Ovary (tissue), 9 donors: ENCODE results near the gene MPPED1. TPM values are rescaled to one million over a fixed set of nuclear protein-coding genes. Genes with fewer than 3 reads are reported as not detected.

Source experiments
- DNase-seq, 5 donors: peaks; one replicate each; pipeline ENCODE4 v3.0.0-alpha.2; 2019 to 2020
- H3K27ac ChIP-seq, 2 donors: fragments of 200-600 bp; one replicate each; pipeline versions ENCODE4 v1.5.1 to v1.8.0; 2019 to 2022
- H3K27me3 ChIP-seq: fragments of 200-600 bp; one replicate; pipeline ENCODE4 v1.8.0; 2022
- H3K36me3 ChIP-seq: fragments of 200-600 bp; sonication (generic); one replicate; pipeline ENCODE4 v1.5.1; 2019
- H3K4me1 ChIP-seq: one replicate; pipeline ENCODE4 v1.8.1; 2013; ENCODE audit warnings: mild to moderate bottlenecking, moderate library complexity; ENCODE audit not compliant: insufficient read depth
- H3K4me3 ChIP-seq: fragments of 200-600 bp; sonication (generic); one replicate; pipeline ENCODE4 v1.5.1; 2017
- H3K9me3 ChIP-seq, 2 donors: fragments of 200-600 bp in 1 of 2; sonication (generic) in 1 of 2; one replicate each; pipeline versions ENCODE4 v1.5.1 to v1.8.1; 2013 to 2019; ENCODE audit warnings: mild to moderate bottlenecking in 1 of 2, moderate library complexity in 1 of 2
- EP300 ChIP-seq: sonication (generic); formaldehyde crosslinking; IDR thresholded peaks from one replicate; pipeline ENCODE4 v1.6.1; 2017; ENCODE audit warnings: antibody characterized with exemption
- POLR2A ChIP-seq: fragments of 450-650 bp; IDR thresholded peaks from one replicate; pipeline ENCODE4 v1.6.1; 2017; ENCODE audit warnings: antibody characterized with exemption, mild to moderate bottlenecking, moderate library complexity
- WGBS, 3 donors: extraction: QIAGEN DNeasy Blood & Tissue Kit in 1 of 3; methylation state at CpG; one replicate each; pipeline versions ENCODE4 v1.1.5 to v1.1.7; 2013 to 2017; 5-methylcytosine and 5-hydroxymethylcytosine counted together
- intact Hi-C, 4 donors: fragments of 100-400 bp; cut with DNase I; formaldehyde crosslinking; loops; one replicate each; pipeline versions ENCODE4 v1.11.0 to v1.15.1; 2022 to 2023
- polyA plus RNA-seq, 2 donors: library from polyadenylated mRNA; stranded (reverse); fragments of 200-250 nt in 1 of 2; fragments of 350-450 nt in 1 of 2; fragmentation: Illumina TruSeq in 1 of 2; extraction: RNeasy Lipid Tissue Mini Kit (QIAGEN cat#74804) in 1 of 2; gene quantifications; one replicate each; pipeline ENCODE4 v1.2.3, GENCODE V29; 2013 to 2014
- total RNA-seq, 7 donors: library from RNA; depleted of rRNA in 2 of 7; stranded (reverse); fragments of >200 nt in 2 of 7; fragmentation: NEBNext Ultra II Directional in 3 of 7; extraction: Animal tissue kit (Norgen Biotek cat#: 25700) in 3 of 7; gene quantifications; one replicate each; pipeline versions ENCODE4 v1.1.0 to v1.2.4, GENCODE V29; 2016 to 2023
- TF ChIP-seq, protein P1 (sequence below), 3 donors: fragments of 450-650 bp in 2 of 3; fragments of 200-600 bp in 1 of 3; IDR thresholded peaks; one replicate each; pipeline versions ENCODE4 v1.5.1 to v1.8.0; 2016 to 2022; ENCODE audit warnings: antibody characterized with exemption in 3 of 3, mild to moderate bottlenecking in 1 of 3
- donor health status: DM: no; HTN: no; CAD: no; lungs with moderate emphysema.
- donor health status: DM: no; HTN: no; CAD: no.
- donor health status: Bipolar disorder and iron deficiency.
- donor health status: DM: yes; HTN: yes; CAD: no.
- donor health status: DM: no; HTN: no; CAD: no.
- donor health status: DM: yes; HTN: yes; CAD: no.

The MPPED1 gene
- total and polyA plus RNA-seq, 9 donors, result 0.45 to 4.1 (median 2.1) TPM

DNA sequence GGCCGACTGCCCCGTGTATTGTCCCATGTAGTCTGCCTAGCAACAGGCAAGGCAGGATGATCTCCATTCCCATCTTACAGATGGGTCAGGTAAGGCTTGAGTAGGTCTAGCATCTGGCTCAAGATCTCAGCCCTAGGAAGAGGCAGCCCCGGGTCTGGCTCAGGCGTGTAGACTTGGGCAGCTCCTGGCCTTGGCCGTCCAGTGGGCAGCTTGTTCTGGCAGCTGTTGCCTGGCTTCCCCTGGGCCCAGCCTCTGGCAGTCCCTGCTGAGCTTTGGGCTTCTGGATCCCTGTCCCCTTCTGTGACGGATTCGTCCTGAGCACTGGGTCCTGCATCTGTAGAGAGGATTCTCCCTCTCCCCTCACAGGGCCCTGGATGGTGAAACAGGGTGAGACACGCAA lies 72.4 kb downstream of the MPPED1 start:
- intact Hi-C loops, result no loop called here
- Histone ChIP-seq H3K27me3 (no peaks in the 10 kb centered on the region), H3K4me3 (no peak overlapping the region), H3K36me3 (no peaks in the 10 kb centered on the region), H3K9me3 (no peaks in the 10 kb centered on the region), H3K27ac (no peak overlapping the region), H3K4me1 (peaks cover 9% of the 10 kb centered on the region)
- 87 to 95% (median 89%) methylated on average over 7 to 8 of the region's 8 CpGs for WGBS, 3 donors
- no peak for DNase-seq
- no peak for TF ChIP-seq POLR2A
- TF ChIP-seq, protein P1, sequence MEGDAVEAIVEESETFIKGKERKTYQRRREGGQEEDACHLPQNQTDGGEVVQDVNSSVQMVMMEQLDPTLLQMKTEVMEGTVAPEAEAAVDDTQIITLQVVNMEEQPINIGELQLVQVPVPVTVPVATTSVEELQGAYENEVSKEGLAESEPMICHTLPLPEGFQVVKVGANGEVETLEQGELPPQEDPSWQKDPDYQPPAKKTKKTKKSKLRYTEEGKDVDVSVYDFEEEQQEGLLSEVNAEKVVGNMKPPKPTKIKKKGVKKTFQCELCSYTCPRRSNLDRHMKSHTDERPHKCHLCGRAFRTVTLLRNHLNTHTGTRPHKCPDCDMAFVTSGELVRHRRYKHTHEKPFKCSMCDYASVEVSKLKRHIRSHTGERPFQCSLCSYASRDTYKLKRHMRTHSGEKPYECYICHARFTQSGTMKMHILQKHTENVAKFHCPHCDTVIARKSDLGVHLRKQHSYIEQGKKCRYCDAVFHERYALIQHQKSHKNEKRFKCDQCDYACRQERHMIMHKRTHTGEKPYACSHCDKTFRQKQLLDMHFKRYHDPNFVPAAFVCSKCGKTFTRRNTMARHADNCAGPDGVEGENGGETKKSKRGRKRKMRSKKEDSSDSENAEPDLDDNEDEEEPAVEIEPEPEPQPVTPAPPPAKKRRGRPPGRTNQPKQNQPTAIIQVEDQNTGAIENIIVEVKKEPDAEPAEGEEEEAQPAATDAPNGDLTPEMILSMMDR (IDR thresholded peaks at IDR 0.05), result no peak
- TF ChIP-seq EP300, result no peak

GRCh38 chr22:43485502-43486089 lies 73.8 kb downstream of the MPPED1 start:
- DNase-seq, result no peak
- H3K4me1 ChIP-seq, result peaks cover 9% of the 10 kb centered on the region
- H3K27ac ChIP-seq, result no peak overlapping the region
- H3K4me3 ChIP-seq, result no peak overlapping the region
- H3K36me3 ChIP-seq, result no peaks in the 10 kb centered on the region
- no peaks in the 10 kb centered on the region for H3K27me3 ChIP-seq
- 82 to 90% (median 83%) methylated on average over 20 of the region's 20 CpGs for WGBS, 3 donors
- no peaks in the 10 kb centered on the region for H3K9me3 ChIP-seq
- intact Hi-C loops, result no loop called here
- TF ChIP-seq, protein P1 (IDR thresholded peaks at IDR 0.05), result no peak
- no peak for TF ChIP-seq EP300
- no peak for TF ChIP-seq POLR2A

DNA sequence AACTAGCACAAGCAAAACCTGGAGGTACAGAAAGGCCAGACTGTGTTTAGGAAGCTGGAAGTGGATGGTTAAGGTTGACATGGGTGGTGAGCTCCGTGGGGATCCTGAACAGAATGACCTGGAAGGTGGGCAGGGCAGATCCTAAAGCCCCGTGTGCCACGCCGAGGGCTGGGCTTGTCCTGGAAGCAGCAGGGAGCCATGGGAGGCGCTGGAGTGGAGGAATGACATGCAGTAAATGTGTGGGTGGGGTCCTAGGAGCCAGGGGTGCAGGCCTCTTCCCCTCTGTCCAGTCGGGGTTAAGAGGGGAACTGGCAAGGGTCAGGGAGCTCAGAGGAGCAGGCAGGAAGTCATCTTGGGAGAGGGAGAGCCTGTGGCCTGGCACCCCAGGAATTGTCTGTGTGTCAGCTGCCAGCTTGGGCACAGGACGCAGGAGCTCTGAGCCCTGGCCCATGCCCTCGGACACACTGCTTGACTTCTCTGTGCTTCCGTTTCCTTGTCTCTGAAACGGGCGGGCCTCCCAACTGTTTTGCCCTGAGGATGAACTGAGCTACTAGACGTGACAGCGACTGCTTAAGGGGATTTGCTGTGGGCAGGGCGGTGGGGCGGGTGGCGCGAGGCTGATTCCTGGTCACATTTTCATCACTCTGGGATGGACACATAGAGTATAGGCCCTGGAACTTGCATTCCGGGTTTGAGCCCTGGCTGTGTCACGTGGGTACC lies 75.7 kb downstream of the MPPED1 start:
- WGBS, 3 donors, result 78 to 87% (median 79%) methylated on average over 19 of the region's 19 CpGs
- no peak overlapping the region for H3K4me3 ChIP-seq
- DNase-seq, result no peak
- H3K27ac ChIP-seq, result no peak overlapping the region
- no peaks in the 10 kb centered on the region for H3K9me3 ChIP-seq
- no peaks in the 10 kb centered on the region for H3K36me3 ChIP-seq
- H3K4me1 ChIP-seq, result peaks cover 4% of the 10 kb centered on the region
- intact Hi-C loops, result no loop called here
- TF ChIP-seq, protein P1 (IDR thresholded peaks at IDR 0.05), result no peak
- no peak for TF ChIP-seq POLR2A
- no peak for TF ChIP-seq EP300
- H3K27me3 ChIP-seq, result no peaks in the 10 kb centered on the region

GRCh38 chr22:43488031-43488866 lies 76.4 kb downstream of the MPPED1 start:
- H3K9me3 ChIP-seq, result no peaks in the 10 kb centered on the region
- no peak for TF ChIP-seq EP300
- TF ChIP-seq, protein P1 (IDR thresholded peaks at IDR 0.05), result no peak
- no peak for TF ChIP-seq POLR2A
- no peaks in the 10 kb centered on the region for H3K36me3 ChIP-seq
- intact Hi-C loops, result no loop called here
- no peaks in the 10 kb centered on the region for H3K27me3 ChIP-seq
- no peak overlapping the region for H3K4me3 ChIP-seq
- no peak overlapping the region for H3K27ac ChIP-seq
- WGBS, 3 donors, result 22 to 27% (median 22%) methylated on average over 26 of the region's 26 CpGs
- peaks cover 3% of the 10 kb centered on the region for H3K4me1 ChIP-seq
- no peak for DNase-seq
